ENCODE measurements around the gene SIX4.
"Not testable (repeated sequence)": the region's sequence is repeated elsewhere in the genome, so short reads cannot be mapped to it uniquely, and the experiment has no call there.

The SIX4 gene

GRCh38 chr14:60723907-60724618, at the start of gene SIX4:
Gene SIX4, minus strand, starts transcription at chr14:60724351. Its CDS starts 277 bp downstream, at chr14:60724074.
- DNase-seq: peak; percentile 82

- no peak for DNase-seq
Observed at GRCh38 chr14:60773558-60773957, 49.4 kb upstream of the SIX4 start.

- no peak for DNase-seq
Observed at GRCh38 chr14:60771117-60771516, 47.0 kb upstream of the SIX4 start.

- no peak for DNase-seq
Observed at GRCh38 chr14:60768602-60769001, 44.5 kb upstream of the SIX4 start.

GRCh38 chr14:60760644-60761364, 36.7 kb upstream of the SIX4 start:
- peak; percentile 70 for DNase-seq

GRCh38 chr14:60760209-60760608, 36.1 kb upstream of the SIX4 start:
- DNase-seq: no peak

- DNase-seq: no peak
Observed at GRCh38 chr14:60758885-60759284, 34.7 kb upstream of the SIX4 start.

GRCh38 chr14:60757567-60758002, 33.4 kb upstream of the SIX4 start:
- DNase-seq: peak; percentile 24

GRCh38 chr14:60756847-60757246, 32.7 kb upstream of the SIX4 start:
- no peak for DNase-seq

- DNase-seq: no peak
Observed at GRCh38 chr14:60753264-60754119, 29.3 kb upstream of the SIX4 start.

- DNase-seq: no peak
Observed at GRCh38 chr14:60744566-60744965, 20.4 kb upstream of the SIX4 start.

GRCh38 chr14:60738843-60739508, 14.8 kb upstream of the SIX4 start:
- no peak for DNase-seq

- no peak for DNase-seq
Observed at GRCh38 chr14:60736494-60736893, 12.3 kb upstream of the SIX4 start.

GRCh38 chr14:60735416-60735815, 11.3 kb upstream of the SIX4 start:
- DNase-seq: no peak

GRCh38 chr14:60734465-60735242, 10.5 kb upstream of the SIX4 start, which contains the start of gene MNAT1:
Gene MNAT1, plus strand, starts transcription at chr14:60734761. Its CDS starts 102 bp downstream, at chr14:60734863.
- peak; percentile 75 for DNase-seq

GRCh38 chr14:60732840-60733483, 8.8 kb upstream of the SIX4 start:
- DNase-seq: no peak

- not testable (repeated sequence) for DNase-seq
Observed at GRCh38 chr14:60731291-60731690, 7.1 kb upstream of the SIX4 start.

- DNase-seq: peak; percentile 12
Observed at GRCh38 chr14:60723116-60723906, 840 bp downstream of the SIX4 start.

GRCh38 chr14:60722357-60723115, 1.6 kb downstream of the SIX4 start:
- peak; percentile 56 for DNase-seq

- no peak for DNase-seq
Observed at GRCh38 chr14:60722107-60722356, 2.1 kb downstream of the SIX4 start.
